ENCODE measurements around the gene MAFG. TPM values are rescaled to one million over a fixed set of nuclear protein-coding genes. Genes with fewer than 3 reads are reported as not detected.

Gene MAFG
- total RNA-seq, 2 experiments from 2014 or later: 12.4 to 14.1 TPM

- H3K27me3 Mint-ChIP-seq: peaks cover 6% of the 10 kb centered on the region
- POLR2A ChIA-PET: interaction anchor here (1.0 to 3.5 kb wide), 3 partner anchors 8 to 16 kb away, joined by 3 to 14 read pairs (median 3); partner anchors contain the start of genes ALYREF and ANAPC11
- H3K4me3 Mint-ChIP-seq: no peak overlapping the region
- intact Hi-C loops (cut with micrococcal nuclease): no loop called here
- peaks cover 2% of the 10 kb centered on the region for H3K4me1 Mint-ChIP-seq (ENCODE audit: low read depth)
- no peak for TF ChIP-seq CTCF (IDR thresholded peaks at IDR 0.05)
- CTCF ChIA-PET: no interaction called here
- DNase-seq (no peak), ATAC-seq (peak; percentile 25)
- no peaks in the 10 kb centered on the region for H3K9me3 Mint-ChIP-seq
- H3K36me3 Mint-ChIP-seq (ENCODE audit: low read depth): peaks cover 9% of the 10 kb centered on the region
- H3K27ac Mint-ChIP-seq: no peak overlapping the region
Observed at GRCh38 chr17:81901167-81902022, 26.1 kb downstream of the MAFG start.

- peaks cover 6% of the 10 kb centered on the region for H3K27me3 Mint-ChIP-seq
- no peak for DNase-seq
- peaks cover 2% of the 10 kb centered on the region for H3K4me1 Mint-ChIP-seq (ENCODE audit: low read depth)
- H3K9me3 Mint-ChIP-seq: no peaks in the 10 kb centered on the region
- H3K4me3 Mint-ChIP-seq: no peak overlapping the region
- TF ChIP-seq CTCF (IDR thresholded peaks at IDR 0.05): no peak
- intact Hi-C loops (cut with micrococcal nuclease): no loop called here
- no peak for ATAC-seq
- no peak overlapping the region for H3K27ac Mint-ChIP-seq
- ChIA-PET CTCF (no interaction called here), POLR2A (interaction anchor here (1.1 kb wide), 1 partner anchor 9 kb away, joined by 3 read pairs; no protein-coding TSS in a partner anchor)
- H3K36me3 Mint-ChIP-seq (ENCODE audit: low read depth): peaks cover 13% of the 10 kb centered on the region
Observed at GRCh38 chr17:81900181-81900820, 27.2 kb downstream of the MAFG start.

GRCh38 chr17:81899514-81900166, 27.9 kb downstream of the MAFG start:
- H3K9me3 Mint-ChIP-seq: no peaks in the 10 kb centered on the region
- peaks cover 6% of the 10 kb centered on the region for H3K27me3 Mint-ChIP-seq
- ChIA-PET POLR2A (no interaction called here), CTCF (no interaction called here)
- DNase-seq (no peak), ATAC-seq (no peak)
- no peak overlapping the region for H3K27ac Mint-ChIP-seq
- H3K4me1 Mint-ChIP-seq (ENCODE audit: low read depth): peaks cover 2% of the 10 kb centered on the region
- intact Hi-C loops (cut with micrococcal nuclease): no loop called here
- H3K4me3 Mint-ChIP-seq: no peak overlapping the region
- no peak for TF ChIP-seq CTCF (IDR thresholded peaks at IDR 0.05)
- peaks cover 16% of the 10 kb centered on the region for H3K36me3 Mint-ChIP-seq (ENCODE audit: low read depth)

GRCh38 chr17:81898885-81899284, 28.6 kb downstream of the MAFG start:
- Mint-ChIP-seq H3K9me3 (no peaks in the 10 kb centered on the region), H3K4me1 (ENCODE audit: low read depth) (peaks cover 2% of the 10 kb centered on the region), H3K27me3 (peaks cover 6% of the 10 kb centered on the region), H3K4me3 (no peak overlapping the region), H3K36me3 (ENCODE audit: low read depth) (peaks cover 16% of the 10 kb centered on the region), H3K27ac (no peak overlapping the region)
- intact Hi-C loops (cut with micrococcal nuclease): no loop called here
- ChIA-PET CTCF (no interaction called here), POLR2A (interaction anchor here (0.6 to 1.8 kb wide), 3 partner anchors 10 to 587 kb away, joined by 3 to 5 read pairs (median 3); no protein-coding TSS in a partner anchor)
- no peak for DNase-seq
- TF ChIP-seq CTCF (IDR thresholded peaks at IDR 0.05): no peak
- ATAC-seq: no peak
